ENCODE measurements around the gene GRB10. TPM values are rescaled to one million over a fixed set of nuclear protein-coding genes. Genes with fewer than 3 reads are reported as not detected.

Gene GRB10
- total RNA-seq, 1 donor from 2014 or later, result 93.0 TPM

- Mint-ChIP-seq H3K4me1 (peaks cover 46% of the 10 kb centered on the region), H3K9me3 (peaks cover 4% of the 10 kb centered on the region), H3K27ac (ENCODE audit: unreplicated experiment) (peak overlapping the region; percentile 12), H3K36me3 (ENCODE audit: low read depth) (peaks cover 3% of the 10 kb centered on the region), H3K27me3 (ENCODE audit: low read depth) (no peaks in the 10 kb centered on the region), H3K4me3 (no peak overlapping the region)
- no peak for TF ChIP-seq CTCF (conservative IDR thresholded peaks at IDR 0.05)
- DNase-seq (ENCODE audit: low read depth, low spot score), result no peak
Measured at GRCh38 chr7:50718876-50719275, 63.8 kb downstream of the GRB10 start.

GRCh38 chr7:50718311-50718710 lies 64.4 kb downstream of the GRB10 start:
- Mint-ChIP-seq H3K4me3 (no peak overlapping the region), H3K36me3 (ENCODE audit: low read depth) (peaks cover 3% of the 10 kb centered on the region), H3K9me3 (peaks cover 4% of the 10 kb centered on the region), H3K27me3 (ENCODE audit: low read depth) (no peaks in the 10 kb centered on the region), H3K4me1 (peaks cover 46% of the 10 kb centered on the region), H3K27ac (ENCODE audit: unreplicated experiment) (no peak overlapping the region)
- DNase-seq (ENCODE audit: low read depth, low spot score), result no peak
- no peak for TF ChIP-seq CTCF (conservative IDR thresholded peaks at IDR 0.05)

GRCh38 chr7:50717181-50717580 lies 65.5 kb downstream of the GRB10 start:
- Mint-ChIP-seq H3K36me3 (ENCODE audit: low read depth) (peaks cover 3% of the 10 kb centered on the region), H3K27ac (ENCODE audit: unreplicated experiment) (peak overlapping the region; percentile 36), H3K4me1 (peaks cover 57% of the 10 kb centered on the region), H3K9me3 (peaks cover 4% of the 10 kb centered on the region), H3K4me3 (no peak overlapping the region), H3K27me3 (ENCODE audit: low read depth) (no peaks in the 10 kb centered on the region)
- DNase-seq (ENCODE audit: low read depth, low spot score), result no peak
- TF ChIP-seq CTCF (conservative IDR thresholded peaks at IDR 0.05), result no peak

- peaks cover 3% of the 10 kb centered on the region for H3K36me3 Mint-ChIP-seq (ENCODE audit: low read depth)
- H3K4me3 Mint-ChIP-seq, result no peak overlapping the region
- no peaks in the 10 kb centered on the region for H3K27me3 Mint-ChIP-seq (ENCODE audit: low read depth)
- H3K9me3 Mint-ChIP-seq, result peaks cover 4% of the 10 kb centered on the region
- no peak for DNase-seq (ENCODE audit: low read depth, low spot score)
- H3K4me1 Mint-ChIP-seq, result peaks cover 44% of the 10 kb centered on the region
- TF ChIP-seq CTCF (conservative IDR thresholded peaks at IDR 0.05), result no peak
- no peak overlapping the region for H3K27ac Mint-ChIP-seq (ENCODE audit: unreplicated experiment)
Measured at GRCh38 chr7:50714857-50715256, 67.8 kb downstream of the GRB10 start.

GRCh38 chr7:50713123-50713965 lies 69.4 kb downstream of the GRB10 start:
- Mint-ChIP-seq H3K36me3 (ENCODE audit: low read depth) (peaks cover 3% of the 10 kb centered on the region), H3K4me1 (peaks cover 32% of the 10 kb centered on the region), H3K27me3 (ENCODE audit: low read depth) (no peaks in the 10 kb centered on the region), H3K9me3 (peaks cover 4% of the 10 kb centered on the region), H3K4me3 (no peak overlapping the region), H3K27ac (ENCODE audit: unreplicated experiment) (no peak overlapping the region)
- no peak for TF ChIP-seq CTCF (conservative IDR thresholded peaks at IDR 0.05)
- DNase-seq (ENCODE audit: low read depth, low spot score), result no peak

Measured in neural crest cell (in vitro differentiated cells).